CD4-positive, alpha-beta T cell treated with Interleukin-17A for 4 hours (primary cell): ENCODE measurements around the gene KATNB1.

Source experiments
- DNase-seq: peaks from one replicate; pipeline ENCODE4 v3.0.0-alpha.2; 2020; ENCODE audit warnings: mixed read lengths

Gene KATNB1

DNA sequence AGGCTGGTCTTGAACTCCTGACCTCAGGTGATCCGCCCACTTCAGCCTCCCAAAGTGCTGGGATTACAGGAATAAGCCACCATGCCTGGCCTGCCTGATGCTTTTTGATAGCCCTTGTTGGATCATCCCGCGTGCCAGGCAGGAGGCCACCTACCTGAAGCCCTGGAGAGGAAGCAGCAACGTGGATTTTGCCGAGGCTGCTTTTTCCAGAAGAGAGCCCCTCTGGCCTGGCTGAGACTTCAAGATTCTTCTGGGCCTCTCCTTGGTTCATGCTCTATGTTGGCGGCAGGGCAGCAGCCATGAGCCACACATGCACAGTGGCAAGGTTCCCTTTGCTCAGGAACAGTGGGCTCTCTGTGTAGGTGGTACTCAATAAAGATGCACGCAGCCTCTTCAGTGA lies 11.5 kb downstream of the KATNB1 start:
- DNase-seq, result no peak

- no peak for DNase-seq
Measured at GRCh38 chr16:57747496-57747895, 11.9 kb downstream of the KATNB1 start.

DNA sequence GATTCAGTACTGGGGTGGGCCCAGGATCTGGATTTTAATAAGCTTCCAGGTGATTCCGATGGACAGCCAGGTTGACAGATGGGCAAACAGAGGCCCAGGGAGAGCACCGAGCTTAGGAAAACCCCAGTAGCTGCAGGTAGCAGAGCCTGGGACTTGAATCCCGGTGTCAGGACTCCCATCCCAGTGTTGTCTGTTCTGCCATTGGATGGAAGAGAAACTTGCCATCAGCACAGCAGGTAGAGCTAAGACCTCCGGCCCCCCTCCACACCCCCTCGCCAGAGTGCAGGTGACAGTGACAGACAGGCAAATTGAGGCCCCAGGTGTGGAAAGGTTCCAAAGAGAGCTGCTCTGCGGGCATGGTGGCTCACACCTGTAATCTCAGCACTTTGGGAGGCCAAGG lies 12.4 kb downstream of the KATNB1 start:
- DNase-seq, result no peak

- no peak for DNase-seq
Measured at GRCh38 chr16:57748596-57748995, 13.0 kb downstream of the KATNB1 start.

DNA sequence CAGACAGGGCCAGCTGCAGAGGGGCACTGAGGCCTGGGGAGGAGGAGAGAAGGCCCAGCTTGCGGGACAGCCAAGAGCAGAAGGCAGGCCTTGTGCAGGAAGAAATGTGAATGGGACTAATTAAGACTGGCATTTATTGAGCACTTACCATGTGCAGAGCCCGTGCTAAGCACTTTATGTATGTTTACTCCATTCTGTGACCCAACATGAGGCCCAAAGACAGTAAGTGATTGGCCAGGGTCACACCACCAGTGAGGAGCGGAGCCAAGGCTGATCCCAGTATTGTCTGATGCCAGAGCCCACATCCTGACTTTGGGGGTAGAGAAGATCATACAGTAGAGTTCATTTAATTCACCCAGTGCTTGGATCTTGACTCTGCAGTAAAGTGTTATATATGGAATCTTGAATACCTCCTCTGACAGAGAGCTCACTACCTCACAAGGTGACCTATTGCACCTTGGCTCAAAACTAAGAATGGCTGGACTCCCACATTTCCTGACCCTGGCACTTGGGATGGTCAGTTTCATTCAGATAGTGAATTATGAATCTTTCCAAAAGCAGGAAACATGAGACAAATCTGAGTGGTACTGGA lies 13.6 kb downstream of the KATNB1 start:
- DNase-seq, result no peak

- DNase-seq, result no peak
Measured at GRCh38 chr16:57749856-57750452, 14.4 kb downstream of the KATNB1 start.

DNA sequence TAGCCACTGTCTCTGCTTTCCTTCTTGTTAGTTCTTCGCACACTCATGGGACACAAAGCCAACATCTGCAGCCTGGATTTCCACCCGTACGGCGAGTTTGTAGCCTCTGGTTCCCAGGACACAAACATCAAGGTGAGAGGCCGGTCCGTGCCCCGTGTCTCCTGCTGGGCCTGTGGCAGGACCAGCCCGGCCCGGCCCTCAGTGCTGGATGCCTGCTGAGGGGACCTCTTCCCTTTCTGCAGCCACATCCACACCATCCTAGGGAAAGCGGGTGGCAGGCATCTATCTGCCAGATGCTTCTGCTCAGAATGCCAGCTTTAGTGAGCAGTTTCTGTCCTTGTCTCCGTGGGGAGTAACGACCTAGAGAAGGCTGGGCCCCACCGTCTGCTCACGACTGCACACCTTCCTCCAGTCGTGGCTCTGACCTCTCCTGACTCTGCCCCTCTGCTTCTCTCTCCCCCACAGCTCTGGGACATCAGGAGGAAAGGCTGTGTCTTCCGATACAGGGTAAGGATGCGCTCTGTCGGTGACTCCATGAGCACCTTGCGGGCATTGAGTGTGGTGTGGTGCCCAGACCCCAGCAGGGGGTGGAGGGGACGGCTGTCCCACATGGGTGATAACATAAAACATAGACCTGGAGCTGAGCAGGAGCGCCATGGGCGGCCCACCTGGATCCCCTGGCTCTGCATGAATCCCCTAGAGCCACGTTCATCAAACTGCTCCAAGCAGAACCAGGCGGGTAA lies 15.4 kb downstream of the KATNB1 start:
- DNase-seq, result no peak

DNA sequence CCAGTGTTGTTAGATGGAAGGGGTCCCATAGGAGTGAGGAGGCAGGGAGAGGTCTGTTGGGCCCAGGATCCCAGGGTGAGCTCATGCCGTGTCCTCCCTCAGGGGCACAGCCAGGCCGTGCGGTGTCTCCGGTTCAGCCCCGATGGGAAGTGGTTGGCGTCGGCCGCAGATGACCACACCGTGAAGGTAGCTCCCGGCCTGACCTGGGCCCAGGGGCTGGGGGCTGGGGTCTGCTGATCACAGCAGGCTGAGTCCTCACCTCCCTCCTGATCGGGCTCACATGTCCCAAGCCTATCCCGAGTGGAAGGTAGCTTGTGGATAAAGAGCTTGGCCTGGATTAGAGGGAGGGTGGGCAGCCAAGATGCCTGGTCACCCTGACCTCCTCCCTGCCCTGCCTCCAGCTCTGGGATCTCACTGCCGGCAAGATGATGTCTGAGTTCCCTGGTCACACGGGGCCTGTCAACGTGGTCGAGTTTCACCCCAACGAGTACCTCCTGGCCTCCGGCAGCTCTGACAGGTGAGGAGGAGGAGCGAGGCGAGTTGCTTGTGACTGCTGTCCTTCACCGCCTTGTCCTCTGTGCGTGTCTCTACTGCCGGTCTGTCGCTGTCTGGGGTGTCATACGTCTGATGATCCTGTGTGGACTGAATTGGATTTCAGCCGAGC lies 16.1 kb downstream of the KATNB1 start:
- no peak for DNase-seq

DNA sequence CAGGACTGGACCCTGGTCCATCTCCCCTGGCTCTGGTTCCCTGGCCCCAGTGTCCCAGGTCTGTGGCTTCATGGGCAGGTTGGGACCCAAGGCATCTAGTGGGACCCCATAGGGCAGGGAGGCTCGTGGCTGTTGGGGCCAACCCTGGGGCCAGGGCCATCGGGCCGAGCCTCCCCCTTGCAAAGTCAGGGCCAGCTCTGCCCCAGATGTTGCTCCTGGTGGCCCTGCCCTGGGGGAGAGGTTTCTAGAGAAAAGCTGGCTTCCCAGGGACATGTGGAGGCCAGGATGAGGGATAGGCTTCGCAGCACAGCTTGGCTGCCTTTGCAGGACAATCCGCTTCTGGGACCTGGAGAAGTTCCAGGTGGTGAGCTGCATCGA lies 16.6 kb downstream of the KATNB1 start:
- DNase-seq, result no peak

- no peak for DNase-seq
Measured at GRCh38 chr16:57752581-57753447, 17.2 kb downstream of the KATNB1 start.

DNA sequence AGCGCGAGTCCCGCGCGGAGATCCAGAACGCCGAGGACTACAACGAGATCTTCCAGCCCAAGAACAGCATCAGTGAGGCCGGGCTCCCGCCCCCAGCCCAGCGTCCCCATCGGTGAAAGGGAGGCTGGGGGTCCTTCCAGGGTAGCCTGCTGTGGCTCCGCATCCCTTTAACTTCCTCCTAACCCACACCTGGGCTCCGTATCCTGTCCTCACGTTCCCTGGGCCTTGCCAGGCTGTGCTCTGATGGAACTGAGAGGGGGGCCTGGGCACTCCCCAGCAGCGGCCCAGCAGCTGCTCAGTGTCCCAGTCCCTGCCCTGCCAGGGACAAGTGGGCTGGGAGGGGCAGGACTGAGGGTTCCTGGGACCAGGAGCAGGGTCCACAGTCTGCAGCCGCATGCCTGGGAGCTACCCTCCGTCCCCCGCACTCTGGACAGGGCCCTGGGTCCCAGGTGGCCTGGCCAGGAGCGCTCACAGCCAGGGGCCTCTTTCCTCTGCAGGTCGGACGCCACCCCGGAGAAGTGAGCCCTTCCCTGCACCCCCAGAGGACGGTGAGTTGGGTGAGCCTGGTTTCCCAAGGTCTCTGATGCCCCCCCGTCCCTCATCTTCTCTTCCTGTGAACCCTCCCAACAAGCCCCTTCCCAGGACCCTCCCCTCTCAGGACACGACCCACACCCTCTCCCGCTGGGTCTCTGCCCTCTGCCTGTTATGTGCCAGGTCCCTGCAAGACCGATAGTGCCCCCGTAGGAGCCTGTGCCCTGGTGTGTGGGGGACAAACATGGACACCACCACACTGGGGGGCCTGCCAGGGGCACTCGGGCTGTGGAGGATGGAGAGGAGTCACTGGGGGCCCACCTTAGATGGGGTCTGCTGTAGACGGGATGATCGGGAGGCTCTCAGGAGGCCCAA lies 18.1 kb downstream of the KATNB1 start:
- no peak for DNase-seq

GRCh38 chr16:57754354-57755060 lies 18.9 kb downstream of the KATNB1 start:
- DNase-seq, result no peak

- DNase-seq, result no peak
Measured at GRCh38 chr16:57755061-57755684, 19.6 kb downstream of the KATNB1 start.

DNA sequence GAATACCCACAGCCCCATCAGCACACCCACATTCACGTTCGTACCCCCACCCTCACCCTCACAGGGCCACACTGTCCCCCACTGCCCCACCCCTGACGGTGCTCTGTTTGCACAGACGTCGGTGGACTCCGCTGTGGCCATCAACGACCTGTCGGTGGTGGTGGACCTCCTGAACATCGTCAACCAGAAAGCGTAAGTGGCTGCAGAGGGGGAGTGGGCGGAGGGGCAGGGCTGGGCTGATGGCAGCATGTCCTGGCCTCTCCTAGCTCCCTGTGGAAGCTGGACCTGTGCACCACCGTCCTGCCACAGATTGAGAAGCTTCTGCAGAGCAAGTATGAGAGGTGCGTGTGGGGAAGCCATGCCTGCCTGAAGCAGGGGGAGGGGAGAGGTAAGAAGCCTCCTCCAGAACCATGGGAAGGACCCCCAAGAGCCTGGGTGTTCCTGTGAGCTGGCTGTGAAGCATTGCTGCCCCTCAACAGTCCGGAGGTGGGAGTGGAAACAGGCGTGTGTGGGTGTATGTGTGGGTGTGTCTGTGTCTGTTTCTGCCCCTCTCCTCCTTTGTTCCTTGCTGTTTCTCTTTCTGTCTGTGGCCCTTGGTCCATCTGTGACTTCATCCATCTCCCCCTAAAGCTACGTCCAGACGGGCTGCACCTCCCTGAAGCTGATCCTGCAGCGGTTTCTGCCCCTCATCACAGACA lies 20.3 kb downstream of the KATNB1 start:
- DNase-seq, result no peak

DNA sequence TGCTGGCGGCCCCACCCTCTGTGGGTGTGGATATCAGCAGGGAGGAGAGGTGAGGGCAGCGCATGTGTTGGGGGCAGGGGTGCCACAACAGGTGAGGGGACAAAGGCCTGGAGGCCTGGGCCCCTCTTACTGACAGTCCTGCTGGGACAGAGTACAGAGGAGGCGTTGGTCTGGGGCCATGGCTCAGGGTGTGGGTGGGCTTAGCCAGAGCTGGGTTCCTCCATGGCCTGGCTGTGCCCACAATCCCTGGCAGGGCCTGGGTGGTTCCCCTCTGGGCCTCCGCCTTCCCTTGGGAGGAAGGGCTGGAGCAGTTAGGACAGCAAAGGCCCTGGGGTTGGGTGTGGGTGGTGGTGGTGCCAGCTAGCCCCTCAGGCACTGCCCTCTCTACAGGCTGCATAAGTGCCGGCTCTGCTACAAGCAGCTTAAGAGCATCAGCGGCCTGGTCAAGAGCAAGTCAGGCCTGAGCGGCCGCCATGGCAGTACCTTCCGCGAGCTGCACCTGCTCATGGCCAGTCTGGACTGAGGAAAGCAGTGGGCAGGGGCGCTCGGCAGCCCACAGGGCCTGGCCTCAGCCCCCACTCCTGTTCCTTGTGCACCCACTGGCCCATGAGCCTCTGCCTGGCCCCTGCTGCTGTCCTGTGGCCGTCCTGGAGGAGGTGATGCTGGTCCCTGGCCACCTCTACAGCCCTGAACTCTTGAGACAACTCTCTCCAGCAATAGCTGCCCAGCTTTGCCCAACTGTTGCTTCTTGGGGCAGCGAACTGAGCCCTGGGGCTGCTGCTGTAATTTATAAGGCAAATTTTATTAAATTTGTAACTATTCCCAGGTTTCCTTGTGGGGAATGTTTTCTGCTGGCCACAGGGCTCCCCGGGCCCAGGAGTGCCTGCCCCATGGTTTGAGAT lies 21.1 kb downstream of the KATNB1 start:
- DNase-seq, result no peak

- peak; percentile 92 for DNase-seq
Measured at GRCh38 chr16:57757326-57757786, 21.8 kb downstream of the KATNB1 start.

GRCh38 chr16:57757883-57758282 lies 22.3 kb downstream of the KATNB1 start:
- DNase-seq, result no peak

DNA sequence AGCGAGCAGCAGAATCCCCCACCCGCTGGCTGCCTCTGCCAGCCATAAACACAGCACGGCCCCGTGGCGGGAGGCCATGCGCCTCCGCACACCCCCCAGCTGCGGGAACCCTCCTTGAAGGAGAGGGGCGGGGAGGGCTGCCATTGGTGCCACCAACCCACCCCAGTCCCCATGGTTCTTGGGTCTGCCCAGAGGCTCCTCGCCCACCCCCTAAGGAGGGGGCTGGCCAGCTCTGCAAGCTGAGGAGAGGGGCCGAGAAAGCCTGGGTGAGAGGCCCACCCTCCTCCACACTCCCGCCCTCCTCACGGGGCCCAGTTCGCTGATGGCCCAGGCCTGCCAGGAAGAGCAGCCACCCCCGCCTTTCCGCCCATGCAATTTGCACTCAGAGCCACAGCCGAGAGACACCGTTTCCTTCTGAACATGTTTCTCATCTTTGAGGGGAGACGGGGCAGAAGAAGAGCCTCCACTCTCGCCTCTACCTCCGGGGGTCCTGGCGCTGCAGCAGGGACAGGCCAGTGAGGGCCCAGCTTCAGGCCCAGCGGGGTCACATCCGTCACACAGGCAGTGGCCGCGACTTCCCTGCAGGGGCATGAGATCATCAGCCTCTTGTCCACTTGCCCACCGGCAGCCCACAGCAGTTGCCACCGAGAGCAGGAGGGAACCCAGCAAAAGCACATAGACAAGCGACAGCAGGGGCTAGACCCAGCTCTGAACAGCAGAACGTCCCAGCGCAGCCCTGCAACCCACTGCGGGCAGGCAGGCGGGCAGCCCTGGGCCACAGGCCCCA lies 23.0 kb downstream of the KATNB1 start:
- DNase-seq, result no peak
